Smooth muscle cell (in vitro differentiated cells): Measurements from ENCODE around the gene CDHR1. TPM values are rescaled to one million over a fixed set of nuclear protein-coding genes. Genes with fewer than 3 reads are reported as not detected.

Experiments
- DNase-seq: peaks from one replicate; lab custom pipeline; 2025; ENCODE audit not compliant: unreplicated experiment; lab: John Stamatoyannopoulos, UW
- H2AFZ ChIP-seq: fragments of 200-600 bp; sonication (generic); 2 replicates; pipeline ENCODE4 v1.6.0; 2016; ENCODE audit warnings: antibody characterized with exemption, low read depth, mild to moderate bottlenecking
- H3F3A ChIP-seq: fragments of 200-600 bp; sonication (generic); 2 replicates; pipeline ENCODE4 v1.6.0; 2017; ENCODE audit warnings: antibody characterized with exemption, low read depth
- H3K27ac ChIP-seq: fragments of 200-600 bp; sonication (generic); 2 replicates; pipeline ENCODE4 v1.5.1; 2016; ENCODE audit warnings: low read depth, mild to moderate bottlenecking
- H3K27me3 ChIP-seq: fragments of 200-600 bp; sonication (generic); 2 replicates; pipeline ENCODE4 v1.6.1; 2016; ENCODE audit warnings: low read depth, mild to moderate bottlenecking
- H3K36me3 ChIP-seq: fragments of 200-600 bp; sonication (generic); 2 replicates; pipeline ENCODE4 v1.5.1; 2016; ENCODE audit warnings: low read depth
- H3K4me1 ChIP-seq: fragments of 200-600 bp; sonication (generic); 2 replicates; pipeline ENCODE4 v1.5.1; 2016; ENCODE audit warnings: low read depth
- H3K4me2 ChIP-seq: fragments of 200-600 bp; sonication (generic); 2 replicates; pipeline ENCODE4 v1.6.0; 2016; ENCODE audit warnings: mild to moderate bottlenecking
- H3K4me3 ChIP-seq: fragments of 200-600 bp; sonication (generic); 2 replicates; pipeline ENCODE4 v1.5.1; 2016; ENCODE audit warnings: mild to moderate bottlenecking
- H3K79me2 ChIP-seq: fragments of 200-600 bp; sonication (generic); 2 replicates; pipeline ENCODE4 v1.6.0; 2016; ENCODE audit warnings: low read depth, mild to moderate bottlenecking
- H3K9ac ChIP-seq: fragments of 200-600 bp; sonication (generic); 2 replicates; pipeline ENCODE4 v1.6.0; 2016; ENCODE audit warnings: low read depth
- H3K9me3 ChIP-seq: fragments of 200-600 bp; sonication (generic); replicated peaks from 2 replicates; pipeline ENCODE4 v1.5.1; 2016; ENCODE audit warnings: low read depth
- H4K20me1 ChIP-seq: fragments of 200-600 bp; sonication (generic); 2 replicates; pipeline ENCODE4 v1.6.0; 2016; ENCODE audit warnings: low read depth
- WGBS: methylation state at CpG from one replicate; pipeline ENCODE4 v1.1.7; 2016; ENCODE audit warnings: low lambda C conversion rate; 5-methylcytosine and 5-hydroxymethylcytosine counted together
- polyA plus RNA-seq: library from polyadenylated mRNA; unstranded; fragments of >200 nt; fragmentation: Nextera tagmentation; extraction: Ambion mirVana; gene quantifications from 2 replicates; pipeline ENCODE4 v1.2.1, GENCODE V29; 2016
- total RNA-seq: library from RNA; depleted of rRNA; stranded (reverse); fragments of >200 nt; gene quantifications from 2 replicates; pipeline ENCODE4 v1.2.3, GENCODE V29; 2014
- TF ChIP-seq, protein P1 (sequence below): fragments of 200-600 bp; sonication (generic); IDR thresholded peaks from 2 replicates; pipeline ENCODE4 v1.5.1; 2017; ENCODE audit warnings: borderline replicate concordance, mild to moderate bottlenecking, antibody characterized with exemption; ENCODE audit not compliant: insufficient read depth, poor library complexity, severe bottlenecking

CDHR1 gene
- total and polyA plus RNA-seq, 2 experiments from 2014 or later, result 0.67 to 1.2 TPM

DNA sequence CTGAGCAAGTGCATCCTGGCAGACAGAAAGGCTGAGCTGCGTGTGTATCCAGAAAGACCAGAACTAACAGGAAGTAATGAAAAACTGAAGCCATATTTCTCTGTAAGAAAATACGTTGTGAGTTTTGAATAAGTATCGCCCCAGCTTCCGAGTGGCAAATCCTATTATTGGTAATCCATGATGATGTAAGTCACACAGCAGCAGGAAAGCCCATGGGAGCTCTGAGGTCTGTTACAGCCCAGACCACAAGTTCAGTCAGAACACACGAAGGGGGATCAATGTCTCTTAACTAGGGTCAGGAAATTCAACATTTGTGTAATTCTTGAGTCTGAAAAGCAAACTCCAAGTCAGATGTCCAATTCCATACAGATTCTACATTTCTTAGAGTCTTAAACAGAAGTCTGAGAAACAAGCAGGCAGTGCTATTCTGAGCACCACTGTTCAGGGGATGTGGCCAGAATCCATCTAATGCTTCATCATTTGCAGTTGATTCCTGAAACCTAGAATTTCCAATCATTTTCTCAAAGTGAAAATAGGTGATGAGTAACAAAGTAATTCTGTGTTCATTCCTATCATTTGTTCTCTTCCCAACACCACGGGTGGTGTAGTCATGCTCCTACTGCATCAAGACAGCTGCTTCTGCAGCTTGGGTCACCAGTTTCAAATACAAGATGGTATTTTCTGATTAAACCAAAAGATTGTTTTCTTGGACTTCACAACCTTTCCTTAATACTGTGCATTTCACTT lies 31.3 kb downstream of the CDHR1 start, which contains the start of gene LRIT2:
Gene LRIT2 (minus strand): TSS at position 118 of the 747 bp plus-strand sequence. CDS start 24 bp downstream, at position 94.
- WGBS, result 60% methylated on average over 6 of the region's 6 CpGs
- TF ChIP-seq, protein P1, sequence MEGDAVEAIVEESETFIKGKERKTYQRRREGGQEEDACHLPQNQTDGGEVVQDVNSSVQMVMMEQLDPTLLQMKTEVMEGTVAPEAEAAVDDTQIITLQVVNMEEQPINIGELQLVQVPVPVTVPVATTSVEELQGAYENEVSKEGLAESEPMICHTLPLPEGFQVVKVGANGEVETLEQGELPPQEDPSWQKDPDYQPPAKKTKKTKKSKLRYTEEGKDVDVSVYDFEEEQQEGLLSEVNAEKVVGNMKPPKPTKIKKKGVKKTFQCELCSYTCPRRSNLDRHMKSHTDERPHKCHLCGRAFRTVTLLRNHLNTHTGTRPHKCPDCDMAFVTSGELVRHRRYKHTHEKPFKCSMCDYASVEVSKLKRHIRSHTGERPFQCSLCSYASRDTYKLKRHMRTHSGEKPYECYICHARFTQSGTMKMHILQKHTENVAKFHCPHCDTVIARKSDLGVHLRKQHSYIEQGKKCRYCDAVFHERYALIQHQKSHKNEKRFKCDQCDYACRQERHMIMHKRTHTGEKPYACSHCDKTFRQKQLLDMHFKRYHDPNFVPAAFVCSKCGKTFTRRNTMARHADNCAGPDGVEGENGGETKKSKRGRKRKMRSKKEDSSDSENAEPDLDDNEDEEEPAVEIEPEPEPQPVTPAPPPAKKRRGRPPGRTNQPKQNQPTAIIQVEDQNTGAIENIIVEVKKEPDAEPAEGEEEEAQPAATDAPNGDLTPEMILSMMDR, result no peak

DNA sequence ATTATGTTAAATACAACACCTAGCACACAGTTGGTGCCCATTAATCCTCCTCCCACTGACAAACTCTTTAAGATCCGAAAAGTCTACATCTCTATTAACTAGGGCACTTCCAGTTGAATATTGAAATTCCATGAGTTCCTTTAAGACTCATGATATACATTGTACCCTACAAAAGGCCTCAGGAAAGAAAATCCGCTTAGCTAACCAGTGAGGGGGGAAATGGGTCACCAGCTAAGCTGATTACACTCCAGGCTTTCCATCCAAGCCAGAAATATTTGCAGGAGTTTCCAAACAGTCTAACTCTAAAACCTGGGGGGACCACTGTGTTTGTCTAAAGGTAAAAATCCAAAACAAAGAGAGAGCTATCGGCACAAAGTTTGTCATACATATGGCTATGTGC lies 32.3 kb downstream of the CDHR1 start:
- Histone ChIP-seq H3F3A (no peaks in the 10 kb centered on the region), H3K4me1 (no peaks in the 10 kb centered on the region), H3K27me3 (peaks cover 16% of the 10 kb centered on the region), H3K9me3 (no peaks in the 10 kb centered on the region), H3K27ac (no peak overlapping the region), H3K36me3 (no peaks in the 10 kb centered on the region), H4K20me1 (no peaks in the 10 kb centered on the region), H3K4me2 (no peak overlapping the region), H3K9ac (no peak overlapping the region), H3K79me2 (no peaks in the 10 kb centered on the region), H2AFZ (no peak overlapping the region), H3K4me3 (no peak overlapping the region)
- TF ChIP-seq, protein P1, result no peak
- 80% methylated on average over 3 of the region's 3 CpGs for WGBS
- DNase-seq, result no peak

More for the DNA sequence above, 31.3 kb downstream of the CDHR1 start, which contains the start of gene LRIT2:
- no peak within 1 kb of the TSS for H3K9ac ChIP-seq
- H3K4me3 ChIP-seq, result no peak within 1 kb of the TSS
- no peaks in the 10 kb centered on the region for H3F3A ChIP-seq
- no peaks in the 10 kb centered on the region for H4K20me1 ChIP-seq
- DNase-seq, result no peak
- no peaks in the 10 kb centered on the region for H3K4me1 ChIP-seq
- H3K79me2 ChIP-seq, result no peaks in the 10 kb centered on the region
- H3K27ac ChIP-seq, result no peak within 1 kb of the TSS
- no peak within 1 kb of the TSS for H2AFZ ChIP-seq
- peaks cover 12% of the 10 kb centered on the region for H3K27me3 ChIP-seq
- no peak within 1 kb of the TSS for H3K4me2 ChIP-seq
- H3K9me3 ChIP-seq, result no peaks in the 10 kb centered on the region
- no peaks in the 10 kb centered on the region for H3K36me3 ChIP-seq

DNA sequence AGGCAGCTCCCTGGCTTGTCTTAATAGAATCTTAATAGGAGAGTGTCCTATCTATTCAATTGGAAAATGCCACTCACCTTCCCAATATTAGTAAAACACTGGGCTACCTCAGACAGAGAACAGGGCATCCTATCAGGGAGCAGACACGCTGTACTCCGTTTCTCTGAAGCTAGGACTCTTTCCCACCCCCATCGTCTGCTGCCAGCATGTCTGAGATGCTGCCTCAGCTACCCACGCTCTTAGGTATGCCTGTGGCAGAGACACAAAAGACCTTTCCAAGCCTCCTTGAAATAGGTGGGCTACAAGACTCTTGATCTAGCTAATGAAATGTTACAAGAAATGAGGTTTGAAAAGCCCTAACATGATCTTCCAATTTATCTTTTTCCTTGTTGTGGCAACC lies 33.5 kb downstream of the CDHR1 start:
- Histone ChIP-seq H3K27me3 (peaks cover 16% of the 10 kb centered on the region), H3K4me3 (no peak overlapping the region), H3F3A (no peaks in the 10 kb centered on the region), H4K20me1 (no peaks in the 10 kb centered on the region), H3K4me1 (no peaks in the 10 kb centered on the region), H3K9ac (no peak overlapping the region), H3K36me3 (no peaks in the 10 kb centered on the region), H3K27ac (no peak overlapping the region), H2AFZ (no peak overlapping the region), H3K4me2 (no peak overlapping the region), H3K79me2 (no peaks in the 10 kb centered on the region), H3K9me3 (no peaks in the 10 kb centered on the region)
- WGBS, result 65% methylated on average over 4 of the region's 4 CpGs
- DNase-seq, result no peak
- TF ChIP-seq, protein P1, result no peak

DNA sequence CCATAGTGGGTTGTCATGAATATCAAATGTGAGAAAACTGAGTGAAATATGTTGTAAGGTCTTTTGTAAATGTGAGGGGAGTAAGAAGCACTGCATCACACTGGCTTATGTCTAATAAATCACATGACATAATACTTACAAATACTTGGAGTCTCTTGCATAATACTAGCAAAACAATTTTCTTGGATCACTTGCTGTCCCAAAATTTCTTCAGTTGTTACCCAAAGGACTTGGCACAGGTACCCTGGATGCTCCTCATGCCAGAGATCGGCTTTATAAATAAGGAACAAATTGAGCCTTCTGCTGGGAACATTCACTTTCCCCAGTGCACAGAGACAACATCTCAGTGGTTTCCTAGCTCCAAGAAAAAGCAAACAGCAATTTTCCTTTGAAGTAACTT lies 36.0 kb downstream of the CDHR1 start:
- Histone ChIP-seq H3K4me3 (no peak overlapping the region), H4K20me1 (no peaks in the 10 kb centered on the region), H3K27me3 (peaks cover 16% of the 10 kb centered on the region), H2AFZ (no peak overlapping the region), H3K36me3 (no peaks in the 10 kb centered on the region), H3K4me2 (no peak overlapping the region), H3K79me2 (no peaks in the 10 kb centered on the region), H3F3A (no peaks in the 10 kb centered on the region), H3K27ac (no peak overlapping the region), H3K9me3 (no peaks in the 10 kb centered on the region), H3K9ac (no peak overlapping the region), H3K4me1 (no peaks in the 10 kb centered on the region)
- no peak for DNase-seq
- TF ChIP-seq, protein P1, result no peak
- WGBS, result 92% methylated on average over 1 of the region's 1 CpG
